CD4-positive, alpha-beta T cell treated with Interferon alpha-2 for 1 hour (primary cell): ENCODE data around the gene APCDD1L.

Source experiments
- DNase-seq, 2 donors: peaks; one replicate each; pipeline ENCODE4 v3.0.0-alpha.2; 2020 to 2022

The APCDD1L gene

GRCh38 chr20:58515233-58516212, at the start of gene APCDD1L:
TSS of gene APCDD1L (minus strand) at chr20:58515399. CDS start at chr20:58514707, 692 bp downstream.
- no peak for DNase-seq

GRCh38 chr20:58559368-58559729, 44.1 kb upstream of the APCDD1L start:
- no peak for DNase-seq

- DNase-seq, result no peak
Observed at GRCh38 chr20:58558486-58559367, 43.5 kb upstream of the APCDD1L start.

- no peak for DNase-seq
Observed at GRCh38 chr20:58557733-58558342, 42.6 kb upstream of the APCDD1L start.

GRCh38 chr20:58556961-58557360, 41.8 kb upstream of the APCDD1L start:
- no peak for DNase-seq

- no peak for DNase-seq
Observed at GRCh38 chr20:58555078-58555765, 40.0 kb upstream of the APCDD1L start.

GRCh38 chr20:58554541-58554940, 39.3 kb upstream of the APCDD1L start:
- no peak for DNase-seq

GRCh38 chr20:58553841-58554240, 38.6 kb upstream of the APCDD1L start:
- no peak for DNase-seq

- no peak for DNase-seq
Observed at GRCh38 chr20:58553166-58553696, 38.0 kb upstream of the APCDD1L start.

GRCh38 chr20:58552366-58552934, 37.3 kb upstream of the APCDD1L start:
- no peak for DNase-seq

GRCh38 chr20:58551631-58552030, 36.4 kb upstream of the APCDD1L start:
- no peak for DNase-seq

GRCh38 chr20:58550275-58551059, 35.3 kb upstream of the APCDD1L start:
- no peak for DNase-seq

GRCh38 chr20:58549231-58550209, 34.3 kb upstream of the APCDD1L start:
- DNase-seq, result no peak

- DNase-seq, result no peak
Observed at GRCh38 chr20:58547623-58548475, 32.6 kb upstream of the APCDD1L start.

- DNase-seq, result no peak
Observed at GRCh38 chr20:58546756-58547622, 31.8 kb upstream of the APCDD1L start.

GRCh38 chr20:58546416-58546711, 31.2 kb upstream of the APCDD1L start:
- no peak for DNase-seq

GRCh38 chr20:58545565-58546415, 30.6 kb upstream of the APCDD1L start:
- DNase-seq, result no peak
